Hepatocyte (in vitro differentiated cells): ENCODE data around the gene CCNF. TPM values are rescaled to one million over a fixed set of nuclear protein-coding genes. Genes with fewer than 3 reads are reported as not detected.

Experiments used
- DNase-seq: peaks from one replicate; pipeline ENCODE4 v3.0.0-alpha.2; 2016; ENCODE audit warnings: low spot score
- H2AFZ ChIP-seq: fragments of 200-600 bp; sonication (generic); 2 replicates; pipeline ENCODE4 v1.6.0; 2016; ENCODE audit warnings: antibody characterized with exemption, mild to moderate bottlenecking
- H3K27ac ChIP-seq: fragments of 200-600 bp; sonication (generic); 2 replicates; pipeline ENCODE4 v1.5.1; 2016; ENCODE audit warnings: mild to moderate bottlenecking
- H3K27me3 ChIP-seq: fragments of 200-600 bp; sonication (generic); 2 replicates; pipeline ENCODE4 v1.6.1; 2016
- H3K36me3 ChIP-seq: fragments of 200-600 bp; sonication (generic); replicated peaks from 2 replicates; pipeline ENCODE4 v1.5.1; 2016; ENCODE audit warnings: low read depth; ENCODE audit not compliant: insufficient read depth
- H3K4me1 ChIP-seq: fragments of 200-600 bp; sonication (generic); 2 replicates; pipeline ENCODE4 v1.5.1; 2016; ENCODE audit warnings: mild to moderate bottlenecking, moderate library complexity; ENCODE audit not compliant: insufficient read depth
- H3K4me2 ChIP-seq: fragments of 200-600 bp; sonication (generic); 2 replicates; pipeline ENCODE4 v1.6.0; 2016
- H3K4me3 ChIP-seq: fragments of 200-600 bp; sonication (generic); 2 replicates; pipeline ENCODE4 v1.5.1; 2016; ENCODE audit warnings: mild to moderate bottlenecking
- H3K79me2 ChIP-seq: fragments of 200-600 bp; sonication (generic); 2 replicates; pipeline ENCODE4 v1.6.0; 2017; ENCODE audit warnings: mild to moderate bottlenecking
- H3K9me2 ChIP-seq: fragments of 200-600 bp; sonication (generic); replicated peaks from 2 replicates; pipeline ENCODE4 v1.6.0; 2017; ENCODE audit warnings: mild to moderate bottlenecking; ENCODE audit not compliant: insufficient read depth
- H3K9me3 ChIP-seq: fragments of 200-600 bp; sonication (generic); 2 replicates; pipeline ENCODE4 v1.5.1; 2016; ENCODE audit warnings: low read depth, mild to moderate bottlenecking
- H4K20me1 ChIP-seq: fragments of 200-600 bp; sonication (generic); 2 replicates; pipeline ENCODE4 v1.6.0; 2016; ENCODE audit warnings: mild to moderate bottlenecking; ENCODE audit not compliant: insufficient read depth, poor library complexity, severe bottlenecking
- EZH2 ChIP-seq: fragments of 200-600 bp; sonication (generic); IDR thresholded peaks from 2 replicates; pipeline ENCODE4 v1.6.1; 2016; ENCODE audit warnings: antibody characterized with exemption, mild to moderate bottlenecking, borderline replicate concordance
- EZH2phosphoT487 ChIP-seq: fragments of 200-600 bp; sonication (generic); IDR thresholded peaks from one replicate; pipeline ENCODE4 v1.6.1; 2018; ENCODE audit warnings: antibody characterized with exemption, mild to moderate bottlenecking, low read depth, moderate library complexity; ENCODE audit not compliant: unreplicated experiment, severe bottlenecking
- WGBS: methylation state at CpG from one replicate; pipeline ENCODE4 v1.1.6; 2016; ENCODE audit warnings: low lambda C conversion rate; ENCODE audit errors: missing lambda C conversion rate; 5-methylcytosine and 5-hydroxymethylcytosine counted together
- polyA plus RNA-seq: library from polyadenylated mRNA; unstranded; fragments of >200 nt; fragmentation: Nextera tagmentation; extraction: Ambion mirVana; gene quantifications from 2 replicates; pipeline ENCODE4 v1.2.1, GENCODE V29; 2016
- total RNA-seq: library from RNA; depleted of rRNA; stranded (reverse); fragments of >200 nt; gene quantifications from 2 replicates; pipeline ENCODE4 v1.2.3, GENCODE V29; 2014
- TF ChIP-seq, protein P1 (sequence below): fragments of 200-600 bp; sonication (generic); IDR thresholded peaks from 2 replicates; pipeline ENCODE4 v1.5.1; 2016; ENCODE audit warnings: antibody characterized with exemption, mild to moderate bottlenecking; ENCODE audit not compliant: poor library complexity

The CCNF gene
- total and polyA plus RNA-seq, 2 experiments from 2014 or later, result 4.7 to 6.5 TPM

GRCh38 chr16:2388875-2389433 lies 40.3 kb upstream of the CCNF start:
- H3K4me2 ChIP-seq, result no peak overlapping the region
- no peaks in the 10 kb centered on the region for H3K4me1 ChIP-seq
- H4K20me1 ChIP-seq, result no peaks in the 10 kb centered on the region
- H3K4me3 ChIP-seq, result no peak overlapping the region
- no peaks in the 10 kb centered on the region for H3K9me2 ChIP-seq
- no peaks in the 10 kb centered on the region for H3K36me3 ChIP-seq
- TF ChIP-seq EZH2phosphoT487, result no peak
- TF ChIP-seq, protein P1, sequence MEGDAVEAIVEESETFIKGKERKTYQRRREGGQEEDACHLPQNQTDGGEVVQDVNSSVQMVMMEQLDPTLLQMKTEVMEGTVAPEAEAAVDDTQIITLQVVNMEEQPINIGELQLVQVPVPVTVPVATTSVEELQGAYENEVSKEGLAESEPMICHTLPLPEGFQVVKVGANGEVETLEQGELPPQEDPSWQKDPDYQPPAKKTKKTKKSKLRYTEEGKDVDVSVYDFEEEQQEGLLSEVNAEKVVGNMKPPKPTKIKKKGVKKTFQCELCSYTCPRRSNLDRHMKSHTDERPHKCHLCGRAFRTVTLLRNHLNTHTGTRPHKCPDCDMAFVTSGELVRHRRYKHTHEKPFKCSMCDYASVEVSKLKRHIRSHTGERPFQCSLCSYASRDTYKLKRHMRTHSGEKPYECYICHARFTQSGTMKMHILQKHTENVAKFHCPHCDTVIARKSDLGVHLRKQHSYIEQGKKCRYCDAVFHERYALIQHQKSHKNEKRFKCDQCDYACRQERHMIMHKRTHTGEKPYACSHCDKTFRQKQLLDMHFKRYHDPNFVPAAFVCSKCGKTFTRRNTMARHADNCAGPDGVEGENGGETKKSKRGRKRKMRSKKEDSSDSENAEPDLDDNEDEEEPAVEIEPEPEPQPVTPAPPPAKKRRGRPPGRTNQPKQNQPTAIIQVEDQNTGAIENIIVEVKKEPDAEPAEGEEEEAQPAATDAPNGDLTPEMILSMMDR, result no peak
- TF ChIP-seq EZH2, result no peak
- no peak for DNase-seq
- no peaks in the 10 kb centered on the region for H3K9me3 ChIP-seq
- WGBS, result 43% methylated on average over 2 of the region's 2 CpGs
- no peak overlapping the region for H2AFZ ChIP-seq
- H3K79me2 ChIP-seq, result no peaks in the 10 kb centered on the region
- no peak overlapping the region for H3K27ac ChIP-seq
- no peaks in the 10 kb centered on the region for H3K27me3 ChIP-seq

GRCh38 chr16:2392025-2392424 lies 37.2 kb upstream of the CCNF start:
- H3K27ac ChIP-seq, result no peak overlapping the region
- DNase-seq, result no peak
- H3K9me2 ChIP-seq, result no peaks in the 10 kb centered on the region
- H3K4me3 ChIP-seq, result no peak overlapping the region
- no peaks in the 10 kb centered on the region for H3K4me1 ChIP-seq
- no peaks in the 10 kb centered on the region for H3K79me2 ChIP-seq
- no peaks in the 10 kb centered on the region for H3K9me3 ChIP-seq
- H3K36me3 ChIP-seq, result no peaks in the 10 kb centered on the region
- TF ChIP-seq EZH2 (no peak), EZH2phosphoT487 (no peak)
- TF ChIP-seq, protein P1, result no peak
- no peaks in the 10 kb centered on the region for H3K27me3 ChIP-seq
- H2AFZ ChIP-seq, result no peak overlapping the region
- H3K4me2 ChIP-seq, result no peak overlapping the region
- H4K20me1 ChIP-seq, result no peaks in the 10 kb centered on the region

DNA sequence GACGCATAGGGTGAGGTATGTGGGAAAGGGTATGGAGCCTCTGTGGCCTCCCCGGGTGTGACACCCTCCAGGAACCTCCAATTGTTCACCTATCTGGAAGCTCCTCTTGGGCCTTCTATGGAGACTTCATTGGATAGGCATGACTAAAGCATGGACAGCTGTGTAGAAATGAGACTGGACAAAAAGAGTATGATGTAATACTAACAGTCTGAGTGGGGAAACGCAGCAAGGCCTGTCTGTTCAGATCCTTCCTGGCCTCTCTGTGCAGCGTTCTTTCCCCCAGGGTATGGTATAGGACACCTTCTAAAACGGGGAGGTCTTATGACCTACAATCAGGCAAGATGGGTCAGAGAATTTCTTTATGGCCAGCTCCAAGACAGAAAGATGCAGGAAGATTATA lies 30.7 kb upstream of the CCNF start:
- no peaks in the 10 kb centered on the region for H3K27me3 ChIP-seq
- no peaks in the 10 kb centered on the region for H3K79me2 ChIP-seq
- H3K9me3 ChIP-seq, result no peaks in the 10 kb centered on the region
- no peaks in the 10 kb centered on the region for H4K20me1 ChIP-seq
- H3K4me1 ChIP-seq, result no peaks in the 10 kb centered on the region
- H3K9me2 ChIP-seq, result no peaks in the 10 kb centered on the region
- no peak overlapping the region for H2AFZ ChIP-seq
- DNase-seq, result no peak
- no peak overlapping the region for H3K27ac ChIP-seq
- H3K36me3 ChIP-seq, result no peaks in the 10 kb centered on the region
- no peak overlapping the region for H3K4me2 ChIP-seq
- TF ChIP-seq EZH2 (no peak), EZH2phosphoT487 (no peak)
- TF ChIP-seq, protein P1, result no peak
- 87% methylated on average over 5 of the region's 5 CpGs for WGBS
- no peak overlapping the region for H3K4me3 ChIP-seq

- Histone ChIP-seq H3K79me2 (no peaks in the 10 kb centered on the region), H3K4me2 (no peak overlapping the region), H3K4me3 (no peak overlapping the region), H3K9me2 (no peaks in the 10 kb centered on the region), H3K27me3 (no peaks in the 10 kb centered on the region), H3K4me1 (no peaks in the 10 kb centered on the region), H3K36me3 (no peaks in the 10 kb centered on the region), H3K9me3 (no peaks in the 10 kb centered on the region), H2AFZ (no peak overlapping the region), H3K27ac (no peak overlapping the region), H4K20me1 (no peaks in the 10 kb centered on the region)
- DNase-seq, result no peak
- WGBS, result 52% methylated on average over 4 of the region's 4 CpGs
- no peak for TF ChIP-seq EZH2phosphoT487
- TF ChIP-seq, protein P1, result no peak
- no peak for TF ChIP-seq EZH2
Measured at GRCh38 chr16:2404099-2404498, 25.1 kb upstream of the CCNF start.
